Glomerular visceral epithelial cell (primary cell): ENCODE results near the gene TMEM81.
A peak's percentile ranks its signal among the peaks of the same experiment; 100 is the strongest.

Source experiments
- DNase-seq: peaks from one replicate; pipeline ENCODE4 v3.0.0-alpha.2; 2016; ENCODE audit errors: extremely low spot score

The TMEM81 gene, protein sequence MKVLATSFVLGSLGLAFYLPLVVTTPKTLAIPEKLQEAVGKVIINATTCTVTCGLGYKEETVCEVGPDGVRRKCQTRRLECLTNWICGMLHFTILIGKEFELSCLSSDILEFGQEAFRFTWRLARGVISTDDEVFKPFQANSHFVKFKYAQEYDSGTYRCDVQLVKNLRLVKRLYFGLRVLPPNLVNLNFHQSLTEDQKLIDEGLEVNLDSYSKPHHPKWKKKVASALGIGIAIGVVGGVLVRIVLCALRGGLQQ

DNA sequence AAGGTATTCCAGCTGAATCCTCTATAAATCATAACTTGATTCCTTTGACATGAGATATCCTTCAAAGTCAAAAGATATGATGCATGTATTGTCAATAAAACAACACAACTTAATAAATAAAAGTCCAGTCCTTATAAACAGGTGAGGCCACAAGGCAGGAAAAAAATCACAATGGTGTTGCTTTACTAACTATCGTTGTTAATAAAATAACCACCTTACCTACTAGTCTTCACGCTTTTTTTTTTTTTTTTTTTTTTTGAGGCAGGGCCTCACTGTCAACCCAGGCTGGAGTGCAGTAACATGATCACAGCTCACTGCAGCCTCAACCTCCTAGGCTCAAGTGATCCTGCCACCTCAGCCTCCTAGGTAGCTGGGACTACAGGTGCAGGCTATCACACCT, at the start of gene TMEM81:
TSS of gene TMEM81 (minus strand) at position 101 of the 400 bp plus-strand sequence. CDS start 140 bp downstream, outside the sequence.
- DNase-seq: no peak

DNA sequence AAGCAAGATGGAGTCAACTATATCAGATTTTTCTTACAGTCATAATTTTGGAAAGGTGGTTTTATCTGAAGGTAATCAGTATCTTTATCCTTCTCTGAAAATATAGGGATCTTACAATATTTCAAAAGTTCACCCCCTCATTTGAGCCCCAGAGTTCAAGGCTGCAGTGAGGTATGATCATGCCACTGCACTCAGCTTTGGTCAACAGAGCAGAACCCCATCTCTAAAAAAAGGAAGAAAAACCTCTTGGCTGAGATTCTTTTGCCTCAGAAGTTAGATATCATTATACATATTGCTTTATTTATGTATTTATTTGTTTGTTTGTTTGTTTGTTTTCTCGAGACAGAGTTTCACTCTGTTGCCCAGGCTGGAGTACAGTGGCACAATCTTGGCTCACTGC, 49.0 kb upstream of the TMEM81 start:
- no peak for DNase-seq

DNA sequence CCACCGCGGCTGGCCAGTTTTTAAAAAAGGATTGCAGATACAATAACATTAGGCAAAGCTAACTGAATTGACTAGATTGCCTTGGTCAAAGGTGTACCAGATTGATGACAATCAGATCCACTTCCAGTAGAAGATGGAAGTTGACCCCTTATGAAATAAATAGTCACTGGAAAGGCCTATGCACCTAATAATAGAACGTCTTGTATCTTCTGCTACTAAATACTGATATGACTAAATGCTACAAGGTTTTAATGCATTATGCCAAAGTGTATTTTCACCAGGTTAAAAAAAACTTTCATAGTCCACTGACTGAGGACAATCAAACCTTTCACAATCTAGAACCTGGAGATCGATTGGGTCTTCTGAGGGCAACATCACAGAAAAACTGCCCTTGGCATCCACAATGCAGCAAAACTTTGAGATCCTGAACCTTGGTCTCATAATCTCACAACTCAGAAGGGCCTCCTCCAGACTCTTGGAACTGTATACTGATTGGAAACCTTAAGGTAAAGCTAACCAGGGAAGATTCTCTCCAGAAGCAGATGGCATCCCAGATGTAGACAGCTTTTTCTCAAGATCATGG, 45.3 kb upstream of the TMEM81 start:
- DNase-seq: no peak

GRCh38 chr1:205128050-205128449, 43.8 kb upstream of the TMEM81 start:
- no peak for DNase-seq

GRCh38 chr1:205127646-205128045, 43.4 kb upstream of the TMEM81 start:
- DNase-seq: no peak

DNA sequence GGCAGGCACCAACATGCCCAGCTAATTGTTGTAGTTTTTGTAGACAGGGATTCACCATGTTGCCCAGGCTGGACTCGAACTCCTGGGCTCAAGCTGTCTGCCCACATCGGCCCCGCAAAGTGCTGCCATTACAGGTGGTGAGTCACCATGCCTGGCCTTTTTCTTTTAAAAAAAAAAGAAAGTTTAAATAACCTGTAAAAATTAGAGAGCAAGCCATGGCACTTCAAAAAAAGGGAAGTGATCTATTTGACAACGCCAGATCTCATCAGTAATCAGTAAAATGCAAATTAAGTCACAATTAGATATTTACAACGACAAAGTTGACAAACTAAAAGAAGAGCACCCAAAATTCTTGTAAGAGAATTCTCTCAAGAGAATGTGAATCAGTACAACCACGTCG, 40.5 kb upstream of the TMEM81 start:
- DNase-seq: no peak

- DNase-seq: no peak
These were observed 38.2 kb upstream of the TMEM81 start for GRCh38 chr1:205122489-205122882.

DNA sequence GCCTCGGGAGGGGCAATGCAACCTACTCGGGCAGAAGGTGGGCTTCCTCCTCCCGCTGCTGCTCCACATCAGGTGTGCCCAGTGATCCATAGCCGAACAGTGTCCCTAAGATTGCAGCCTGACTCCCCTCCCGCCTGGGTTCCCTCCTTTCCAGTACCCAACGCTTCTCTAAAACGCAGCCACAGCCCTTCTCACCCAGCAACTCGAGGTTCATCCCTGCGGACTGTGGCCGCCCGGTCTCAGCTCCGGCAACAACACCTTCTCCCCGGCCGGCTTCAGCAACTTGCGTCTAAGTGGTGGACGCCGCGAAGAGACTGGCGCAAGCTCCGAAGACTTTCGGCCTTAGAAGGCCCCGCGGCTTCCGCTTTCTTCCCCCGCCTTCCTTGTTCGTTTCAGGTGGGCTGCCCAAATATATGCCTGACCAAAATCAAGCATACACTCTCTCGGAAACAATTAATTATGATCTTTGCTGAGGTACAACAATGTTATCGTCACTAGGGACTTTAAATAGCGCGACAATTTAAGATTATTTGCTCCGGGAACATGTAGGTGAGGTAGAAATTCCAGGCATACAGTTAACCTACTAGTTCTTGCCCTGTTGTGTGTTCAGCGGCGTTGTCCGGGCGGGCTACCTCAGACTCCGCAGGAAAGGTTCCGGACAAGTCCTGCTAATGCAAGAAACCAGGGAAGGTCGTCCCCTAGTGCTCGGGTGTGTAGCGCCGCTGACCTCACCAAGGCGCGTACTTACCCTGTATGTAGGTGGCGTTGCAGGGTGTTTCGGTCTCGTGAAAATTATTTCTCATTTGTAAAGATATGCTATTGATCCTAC, 37.6 kb upstream of the TMEM81 start, which contains the start of gene RBBP5:
TSS of gene RBBP5 (minus strand) at position 319 of the 829 bp plus-strand sequence. CDS start at position 214, 105 bp downstream.
- DNase-seq: peak; percentile 98

GRCh38 chr1:205118752-205119151, 34.5 kb upstream of the TMEM81 start:
- DNase-seq: no peak

DNA sequence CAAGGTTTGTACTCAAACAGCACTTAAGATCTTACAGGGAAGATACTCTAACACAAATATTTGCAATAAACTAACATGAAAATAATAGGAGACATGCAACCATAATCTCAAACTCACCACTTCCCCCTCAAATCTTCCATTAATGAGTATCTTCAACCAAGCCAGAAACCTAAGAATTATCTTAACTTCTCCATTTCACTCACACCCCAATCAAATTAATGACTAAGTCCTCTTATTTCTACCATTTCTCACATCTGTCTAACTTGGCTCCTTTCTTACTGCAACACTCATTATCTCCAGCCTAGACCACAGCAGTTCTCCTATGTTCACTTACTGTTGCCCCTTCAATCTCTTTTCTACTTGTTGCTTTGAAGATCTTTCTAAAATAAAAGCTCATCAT, 27.1 kb upstream of the TMEM81 start:
- DNase-seq: no peak

DNA sequence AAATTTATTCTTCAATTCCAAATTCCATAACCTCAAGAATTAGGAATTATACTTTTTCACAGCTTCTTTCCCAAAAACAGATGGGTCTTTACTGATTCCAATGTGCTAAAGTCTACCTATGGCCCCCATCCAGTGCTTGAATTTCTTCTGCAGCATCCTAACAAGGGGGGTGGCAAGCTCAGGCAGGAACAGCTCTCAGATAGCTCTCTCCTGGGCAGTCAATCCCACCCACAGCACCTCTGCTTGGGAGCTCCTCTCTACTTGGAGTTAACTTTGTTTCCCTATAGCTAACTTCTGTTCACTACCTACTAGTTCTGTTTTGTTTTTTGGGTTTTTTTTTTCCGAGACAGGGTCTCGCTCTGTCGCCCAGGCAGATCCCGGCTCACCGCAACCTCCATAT, 25.5 kb upstream of the TMEM81 start:
- no peak for DNase-seq

- no peak for DNase-seq
These were observed 25.0 kb upstream of the TMEM81 start for GRCh38 chr1:205109269-205109668.

DNA sequence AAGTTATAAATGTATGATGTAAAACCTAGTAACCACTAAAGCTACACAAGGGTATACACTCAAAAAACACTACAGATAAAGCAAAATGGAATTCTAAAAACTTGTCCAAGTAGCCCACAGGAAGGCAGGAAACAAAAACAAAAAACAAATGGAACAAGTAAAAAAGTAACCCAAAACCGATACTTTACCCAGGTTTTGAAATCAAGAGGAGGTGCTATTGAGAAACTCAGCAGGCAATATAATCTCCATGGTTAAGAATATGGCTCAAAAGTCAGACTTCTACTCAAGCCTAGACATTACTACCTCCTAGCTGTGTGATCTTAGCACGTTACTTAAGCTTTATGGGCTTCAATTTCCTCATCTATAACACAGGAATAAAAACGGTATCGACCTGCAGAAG, 24.2 kb upstream of the TMEM81 start:
- no peak for DNase-seq

GRCh38 chr1:205107327-205107726, 23.1 kb upstream of the TMEM81 start:
- no peak for DNase-seq

GRCh38 chr1:205102404-205102803, 18.1 kb upstream of the TMEM81 start:
- no peak for DNase-seq

- DNase-seq: no peak
These were observed 14.0 kb upstream of the TMEM81 start for GRCh38 chr1:205098242-205098641.

- DNase-seq: no peak
These were observed 11.2 kb upstream of the TMEM81 start for GRCh38 chr1:205095422-205095821.

DNA sequence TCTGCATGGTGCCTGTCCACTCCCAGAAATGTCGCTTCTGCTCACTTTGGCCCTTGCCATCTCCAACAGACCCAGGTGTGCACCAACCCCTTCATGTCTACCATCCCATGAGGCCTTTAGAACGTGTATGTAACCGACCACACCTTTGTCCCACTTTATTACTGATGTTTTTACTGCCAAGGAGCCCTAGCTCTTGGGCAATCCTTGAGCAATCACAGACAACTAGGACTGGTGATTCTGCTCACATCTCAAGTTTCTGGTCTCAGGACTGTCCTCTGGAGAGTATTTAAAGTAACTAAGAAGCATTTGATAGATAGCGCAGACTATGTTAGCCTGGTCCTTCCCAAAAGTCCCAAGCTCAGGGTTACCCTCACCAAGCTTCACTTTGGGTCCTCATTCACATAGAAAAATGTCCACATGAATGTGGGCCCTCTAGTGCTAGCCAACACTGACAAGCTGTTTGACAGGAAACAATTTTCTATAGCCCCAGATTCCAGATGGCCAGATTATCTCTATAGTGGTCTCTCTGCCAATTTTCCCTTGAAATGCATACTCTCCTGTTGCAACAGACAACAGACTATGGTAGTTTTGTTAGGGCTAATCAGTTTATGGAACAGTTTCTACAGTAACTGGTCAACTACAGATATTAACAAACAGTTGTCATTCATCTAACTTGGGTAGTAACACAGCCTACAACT, 6.9 kb upstream of the TMEM81 start:
- DNase-seq: no peak

- DNase-seq: no peak
These were observed 4.1 kb upstream of the TMEM81 start for GRCh38 chr1:205088341-205088740.

- DNase-seq: no peak
These were observed 1.8 kb downstream of the TMEM81 start for GRCh38 chr1:205082431-205082830.

DNA sequence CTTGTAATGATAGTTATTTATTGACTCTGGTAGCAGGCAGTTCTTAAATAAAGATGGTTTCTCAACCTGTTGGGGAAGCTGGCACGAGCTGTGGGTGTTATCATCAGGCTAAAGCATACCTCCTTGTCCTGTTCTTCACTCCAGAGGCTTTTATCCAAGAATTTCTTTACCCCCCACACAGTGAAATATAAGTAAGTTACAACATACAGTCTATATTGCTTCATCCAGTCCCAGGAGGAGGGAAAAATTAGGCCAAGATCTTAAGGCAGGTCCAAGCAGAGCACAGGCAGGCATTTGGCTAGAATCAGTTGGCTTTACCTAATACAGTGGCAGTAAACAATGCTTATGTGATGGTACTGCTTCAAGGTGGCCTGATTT, 6.3 kb downstream of the TMEM81 start:
- no peak for DNase-seq
